Epidermal melanocyte (primary cell): ENCODE measurements around the gene CYP2S1.
"Not testable (repeated sequence)": the region's sequence is repeated elsewhere in the genome, so short reads cannot be mapped to it uniquely, and the experiment has no call there.

ENCODE experiments used
- DNase-seq: peaks from one replicate; pipeline ENCODE4 v3.0.0; 2011; ENCODE audit warnings: low spot score; ENCODE audit not compliant: insufficient read length

CYP2S1 gene

DNA sequence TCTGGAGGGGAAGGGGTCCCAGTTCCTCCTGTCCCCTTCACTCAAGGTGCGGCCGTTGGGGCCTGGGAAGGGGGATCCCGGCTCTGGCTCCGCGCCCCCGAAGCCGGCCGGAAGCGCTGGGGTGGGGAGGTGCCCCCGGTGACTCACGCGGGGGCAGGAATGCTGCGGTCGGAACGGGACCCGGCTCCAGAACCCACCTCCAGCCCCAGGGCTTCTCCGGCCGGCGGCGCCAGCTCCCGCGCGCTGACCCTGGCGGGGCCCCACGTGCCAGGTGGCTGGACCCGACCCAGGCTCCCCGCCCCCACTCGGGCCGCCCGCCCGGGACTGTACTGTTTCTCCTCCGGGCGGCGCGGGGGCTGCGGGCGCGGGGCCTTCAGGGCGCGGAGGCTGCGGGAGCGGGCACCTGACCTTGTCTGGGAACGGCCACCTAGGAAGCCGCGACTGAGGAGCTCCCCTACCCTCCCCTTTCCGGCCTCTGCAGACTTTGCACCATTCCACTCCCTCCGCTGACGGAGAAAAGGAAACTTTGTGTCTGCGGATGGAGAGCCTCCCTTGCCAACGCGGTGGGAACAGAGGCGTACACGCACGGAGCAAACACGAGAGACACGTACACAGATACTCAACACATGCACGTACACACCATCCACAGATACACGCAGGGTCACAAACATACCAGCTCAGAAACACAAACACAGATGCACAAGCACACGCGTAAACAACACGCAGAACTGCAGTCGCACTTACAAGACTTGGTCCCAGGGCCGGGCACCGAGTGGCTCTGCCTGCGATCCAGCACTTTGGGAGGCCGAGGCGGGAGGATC lies 33.2 kb downstream of the CYP2S1 start:
- DNase-seq: peak; percentile 53

DNA sequence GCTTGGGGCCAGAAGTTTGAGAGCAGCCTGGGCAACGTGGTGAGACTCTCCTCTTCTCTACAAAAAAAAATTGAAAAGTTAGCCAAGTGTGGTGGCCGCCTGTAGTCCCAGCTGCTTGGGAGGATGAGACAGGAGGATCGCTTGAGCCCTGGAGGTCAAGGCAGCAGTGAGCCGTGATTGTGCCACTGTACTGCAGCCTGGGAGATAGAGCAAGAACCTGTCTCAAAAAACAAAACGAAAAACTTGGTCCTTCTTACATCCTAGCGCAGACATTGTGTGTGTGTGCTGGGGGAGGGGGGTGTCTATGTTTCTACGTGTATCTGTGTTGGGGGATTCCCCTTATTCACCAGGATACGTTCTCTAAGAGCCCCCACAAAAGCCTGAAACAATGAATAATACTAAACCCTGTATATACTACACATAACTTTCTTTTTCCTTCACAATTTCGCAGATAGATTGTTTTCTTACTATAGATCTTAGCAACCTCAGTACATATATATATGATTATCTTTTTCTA lies 33.9 kb downstream of the CYP2S1 start:
- no peak for DNase-seq

DNA sequence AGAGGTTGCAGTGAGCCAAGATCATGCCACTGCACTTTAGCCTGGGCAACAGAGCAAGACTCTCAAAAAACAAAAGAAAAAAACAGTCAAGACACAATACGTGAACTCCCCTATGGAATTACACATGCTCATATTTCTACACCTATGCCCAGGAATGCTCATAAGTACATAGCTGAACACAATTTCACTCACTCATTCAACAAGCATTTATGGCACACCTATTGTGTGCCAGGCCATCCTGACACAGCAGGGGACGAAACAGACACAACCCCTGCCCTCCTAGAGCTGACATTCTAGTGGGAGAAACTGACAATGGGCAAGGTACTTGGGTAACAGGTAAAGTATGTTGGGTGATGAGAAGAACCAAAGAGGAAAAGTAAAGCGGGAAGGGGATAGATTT lies 35.5 kb downstream of the CYP2S1 start:
- no peak for DNase-seq

DNA sequence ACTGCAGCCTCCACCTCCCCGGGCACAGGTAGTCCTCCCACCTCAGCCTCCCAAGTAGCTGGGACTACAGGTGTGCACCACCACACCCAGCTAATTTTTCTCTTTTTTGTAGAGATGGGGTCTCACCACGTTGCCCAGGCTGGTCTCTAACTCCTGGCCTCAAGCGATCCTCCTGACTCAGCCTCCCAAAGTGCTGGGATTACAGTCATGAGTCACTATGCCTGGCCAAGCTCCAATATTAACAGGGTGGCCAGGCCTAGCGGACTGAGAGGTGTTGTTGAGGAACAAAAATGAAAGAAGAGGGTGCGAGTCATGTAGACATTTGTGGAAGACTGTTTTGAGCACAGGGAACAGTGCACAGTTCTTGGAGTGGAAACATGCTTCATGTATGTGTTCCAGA lies 36.3 kb downstream of the CYP2S1 start:
- DNase-seq: not testable (repeated sequence)

DNA sequence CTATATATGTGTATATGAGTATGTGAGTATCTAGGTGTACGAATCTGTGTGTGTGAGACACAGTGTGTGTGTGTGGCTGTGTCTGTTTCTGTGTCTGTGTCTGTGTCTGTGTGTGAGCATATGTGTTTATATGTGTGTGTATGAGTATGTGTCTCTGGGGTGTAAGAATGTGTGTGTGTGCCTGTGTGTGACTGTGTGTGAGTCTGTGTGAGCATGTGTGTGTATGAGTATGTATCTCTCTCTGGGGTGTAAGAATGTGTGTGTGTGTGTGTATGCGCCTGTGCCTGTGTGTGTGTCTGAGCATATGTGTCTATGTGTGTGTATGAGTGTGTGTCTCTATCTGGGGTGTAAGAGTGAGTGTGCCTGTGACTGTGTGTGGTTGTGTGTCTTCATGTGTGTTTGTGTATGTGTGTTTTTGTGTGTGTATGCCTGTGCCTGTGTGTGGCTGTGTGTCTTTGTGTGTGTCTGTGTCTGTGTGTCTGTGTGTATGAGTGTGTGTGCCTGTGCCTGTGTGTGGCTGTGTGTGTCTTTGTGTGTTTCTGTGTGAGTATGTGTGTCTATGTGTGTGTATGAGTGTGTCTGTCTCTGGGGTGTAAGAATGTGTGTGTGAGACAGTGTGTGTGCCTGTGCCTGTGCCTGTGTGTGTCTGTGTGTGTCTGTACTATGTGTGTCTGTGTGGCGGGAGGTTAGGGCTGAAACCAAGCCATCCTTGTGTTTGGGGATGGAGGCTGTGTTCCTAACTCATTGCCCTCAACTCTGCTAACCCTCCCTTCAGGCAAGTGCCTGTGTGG lies 37.2 kb downstream of the CYP2S1 start:
- no peak for DNase-seq

DNA sequence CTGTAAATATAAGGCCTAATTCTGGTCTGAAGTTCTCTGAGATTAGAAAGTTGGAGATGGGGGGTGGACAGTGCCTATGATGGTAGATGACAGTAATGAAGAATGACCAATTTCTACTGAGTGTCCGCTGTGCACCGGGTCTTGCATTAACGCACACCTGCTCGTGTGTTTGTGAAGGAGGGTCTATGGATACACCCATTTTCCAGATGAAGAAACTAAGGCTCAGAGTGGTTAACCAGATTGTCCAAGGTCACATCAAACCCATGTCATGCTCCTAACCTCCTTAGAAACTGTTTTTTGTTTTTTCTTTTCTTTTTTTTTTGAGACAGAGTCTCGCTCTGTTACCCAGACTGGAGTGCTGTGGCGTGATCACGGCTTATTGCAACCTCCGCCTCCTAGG lies 39.7 kb downstream of the CYP2S1 start:
- DNase-seq: no peak

DNA sequence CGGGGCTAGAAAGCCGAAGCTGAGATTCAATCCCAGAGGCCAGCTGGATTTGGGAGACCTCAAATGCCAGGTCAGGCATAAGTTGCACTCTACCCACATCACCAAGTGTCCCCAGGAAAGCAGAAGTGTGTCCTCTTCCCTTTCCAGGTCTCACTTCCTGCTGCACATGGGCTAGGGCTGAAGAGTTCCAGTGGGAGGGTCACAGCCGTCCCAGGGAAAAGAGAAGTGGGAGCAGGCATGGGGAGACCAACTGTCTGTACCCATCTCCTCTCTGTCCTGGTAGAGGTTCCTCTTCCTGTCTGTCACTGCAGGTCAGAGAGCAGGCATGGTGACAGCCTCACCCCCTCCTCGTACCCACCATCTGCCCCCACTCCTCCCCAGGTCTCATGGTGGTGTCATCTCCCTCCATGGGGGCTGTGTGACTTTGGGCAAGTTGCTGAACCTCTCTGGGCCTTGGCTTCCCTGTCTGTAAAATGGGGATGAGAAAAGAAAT lies 40.8 kb downstream of the CYP2S1 start:
- DNase-seq: no peak

DNA sequence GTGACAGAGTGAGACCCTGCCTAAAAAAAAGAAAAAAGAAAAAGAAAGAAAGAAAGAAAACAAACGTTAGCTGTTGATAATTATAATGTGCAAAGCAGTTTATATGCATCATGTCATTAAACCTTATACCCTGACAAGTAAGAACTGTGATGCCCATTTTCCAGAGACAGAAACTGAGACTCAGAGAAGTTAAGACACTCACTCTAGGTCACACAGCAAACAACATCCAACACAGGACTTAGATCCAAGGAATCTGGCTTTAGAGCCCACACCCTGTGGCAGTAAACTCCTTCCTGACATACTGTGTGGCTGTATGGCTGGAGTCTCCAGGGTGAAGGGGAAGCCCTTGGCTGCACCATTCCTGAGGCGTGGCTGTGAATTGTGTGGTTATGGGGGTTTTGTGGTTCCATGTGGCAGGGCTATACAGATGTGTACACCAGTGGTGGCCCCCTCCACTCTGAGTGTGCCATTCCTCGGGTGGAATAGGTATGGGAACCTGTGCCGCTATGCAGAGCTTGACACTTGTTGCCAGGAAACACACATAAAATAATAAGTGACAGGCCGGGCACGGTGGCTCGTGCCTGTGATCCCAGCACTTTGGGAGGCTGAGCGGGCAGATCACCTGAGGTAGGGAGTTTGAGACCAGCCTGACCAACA lies 41.6 kb downstream of the CYP2S1 start:
- DNase-seq: no peak

DNA sequence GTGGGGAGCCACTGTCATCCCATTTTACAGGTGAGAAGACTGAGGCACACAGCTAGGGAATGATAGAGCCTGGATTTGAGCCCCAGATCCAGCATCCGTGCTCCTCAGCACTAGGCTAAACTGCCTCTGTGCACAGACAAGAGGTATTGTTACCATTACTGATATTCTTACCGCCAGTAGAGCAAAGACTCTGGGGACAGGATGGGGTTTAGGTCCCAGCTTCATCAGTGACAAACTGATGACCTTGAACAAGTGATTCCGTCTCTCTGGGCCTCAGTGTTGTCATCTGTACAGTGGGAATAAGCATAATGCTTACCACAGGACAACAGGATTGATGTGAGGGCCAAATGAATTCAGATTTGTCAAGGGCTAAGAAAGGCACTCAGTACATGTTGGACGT lies 42.5 kb downstream of the CYP2S1 start:
- no peak for DNase-seq

DNA sequence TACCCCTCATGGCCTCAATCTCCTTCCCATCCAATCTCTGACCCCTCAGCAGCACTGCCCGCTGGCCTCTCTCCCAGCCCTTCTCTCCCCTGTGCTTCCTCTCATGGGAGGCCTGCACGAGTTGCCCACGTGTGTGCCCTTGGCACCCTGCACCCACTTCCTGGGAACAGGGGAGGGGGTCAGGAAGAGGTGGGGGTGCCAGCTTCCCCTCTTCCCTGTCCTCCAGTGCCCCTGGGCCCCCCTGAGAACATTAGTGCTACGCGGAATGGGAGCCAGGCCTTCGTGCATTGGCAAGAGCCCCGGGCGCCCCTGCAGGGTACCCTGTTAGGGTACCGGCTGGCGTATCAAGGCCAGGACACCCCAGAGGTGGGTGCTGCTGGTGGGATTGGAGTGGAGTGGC lies 45.2 kb downstream of the CYP2S1 start:
- no peak for DNase-seq

DNA sequence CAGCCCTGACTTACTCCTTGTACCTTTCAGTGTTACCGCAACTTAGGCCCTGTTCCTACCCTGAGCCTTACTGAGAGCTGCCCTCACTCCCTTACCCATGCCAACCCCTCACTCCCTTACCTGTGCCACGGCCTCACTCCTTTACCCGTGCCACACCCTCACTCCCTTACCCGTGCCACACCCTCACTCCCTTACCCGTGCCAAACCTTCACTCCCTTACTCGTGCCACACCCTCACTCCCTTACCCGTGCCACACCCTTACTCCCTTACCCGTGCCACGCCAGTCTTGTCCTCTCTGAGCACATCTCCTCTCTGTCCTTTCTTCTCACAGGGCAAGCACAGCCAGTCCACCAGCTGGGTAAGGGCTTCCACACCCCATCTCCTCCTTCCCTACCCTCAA lies 46.3 kb downstream of the CYP2S1 start:
- no peak for DNase-seq

DNA sequence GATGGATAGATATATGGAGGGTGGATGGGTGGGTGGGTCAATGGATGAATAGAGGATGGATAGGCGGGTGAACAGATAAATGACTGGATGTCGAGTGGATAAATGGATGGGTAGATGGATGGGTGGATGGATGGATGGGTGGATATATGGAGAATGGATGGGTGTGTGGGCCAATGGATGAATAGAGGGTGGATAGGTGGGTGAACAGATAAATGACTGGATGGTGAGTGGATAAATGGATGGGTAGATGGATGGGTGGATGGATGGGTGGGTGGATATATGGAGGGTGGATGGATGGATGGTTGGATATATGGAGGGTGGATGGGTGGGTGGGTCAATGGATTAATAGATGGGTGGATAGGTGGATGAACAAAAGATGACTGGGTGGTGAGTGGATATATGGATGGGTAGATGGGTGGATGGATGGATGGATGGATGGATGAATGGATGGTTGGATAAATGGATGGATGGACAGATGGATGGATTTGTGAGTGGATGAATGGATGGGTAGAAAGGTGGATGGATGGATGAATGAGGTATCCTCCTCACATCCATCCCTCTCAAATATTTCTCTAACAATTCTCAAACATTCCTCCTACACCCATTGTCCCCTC lies 47.0 kb downstream of the CYP2S1 start:
- DNase-seq: no peak

DNA sequence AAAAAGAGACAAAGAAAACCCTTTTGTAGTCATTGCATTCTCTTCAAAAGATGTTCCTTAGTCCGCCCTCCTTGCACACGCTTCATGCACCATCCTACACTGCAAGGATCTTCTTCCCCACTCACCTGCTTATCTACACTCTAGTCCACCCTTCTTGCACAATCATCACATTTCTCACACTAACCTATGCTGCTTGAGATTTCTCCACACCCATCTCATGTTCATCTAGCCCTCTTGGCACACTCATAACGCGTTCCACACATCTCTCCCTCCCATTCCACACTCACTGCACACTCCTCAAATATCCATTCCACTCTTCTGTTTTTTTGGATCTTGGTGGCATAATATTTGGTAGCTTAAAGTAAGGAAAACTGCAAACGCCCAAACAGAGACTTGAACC lies 48.8 kb downstream of the CYP2S1 start:
- DNase-seq: no peak

DNA sequence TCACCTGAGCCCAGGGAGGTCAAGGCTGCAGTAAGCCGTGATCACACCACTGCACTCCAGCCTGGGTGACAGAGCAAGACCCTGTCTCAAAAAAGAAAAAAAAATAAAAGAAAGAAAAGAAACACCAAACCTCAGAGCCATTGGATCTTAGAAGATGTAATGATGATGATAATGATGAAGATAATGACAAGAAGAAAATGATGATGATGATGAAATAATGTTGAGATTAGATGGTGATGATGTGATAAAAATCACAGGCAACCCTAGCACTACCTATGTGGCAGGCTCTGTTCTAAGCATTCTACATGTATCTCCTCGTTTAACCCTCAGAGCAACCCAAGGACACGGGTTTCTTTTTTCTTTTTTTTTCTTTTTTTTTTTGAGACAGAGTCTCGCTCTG lies 51.1 kb downstream of the CYP2S1 start:
- DNase-seq: no peak

DNA sequence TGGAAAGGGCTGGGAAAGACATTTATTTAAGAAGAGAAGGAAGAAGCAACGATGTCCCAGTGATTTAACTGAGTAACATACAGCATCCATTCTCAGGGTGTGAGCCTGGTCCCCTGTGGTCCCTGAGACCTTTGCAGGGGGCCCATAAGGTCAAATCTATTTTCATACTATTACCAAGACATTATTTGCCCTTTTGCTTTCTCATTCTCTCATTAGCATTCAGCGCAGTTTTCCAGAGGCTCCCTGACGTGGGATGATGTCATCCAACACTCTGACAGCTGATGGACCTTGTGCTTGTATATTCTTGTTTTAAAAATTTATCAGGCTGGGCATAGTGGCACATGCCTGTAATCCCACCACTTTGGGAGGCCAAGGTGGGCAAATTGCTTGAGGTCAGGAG lies 52.8 kb downstream of the CYP2S1 start:
- no peak for DNase-seq

DNA sequence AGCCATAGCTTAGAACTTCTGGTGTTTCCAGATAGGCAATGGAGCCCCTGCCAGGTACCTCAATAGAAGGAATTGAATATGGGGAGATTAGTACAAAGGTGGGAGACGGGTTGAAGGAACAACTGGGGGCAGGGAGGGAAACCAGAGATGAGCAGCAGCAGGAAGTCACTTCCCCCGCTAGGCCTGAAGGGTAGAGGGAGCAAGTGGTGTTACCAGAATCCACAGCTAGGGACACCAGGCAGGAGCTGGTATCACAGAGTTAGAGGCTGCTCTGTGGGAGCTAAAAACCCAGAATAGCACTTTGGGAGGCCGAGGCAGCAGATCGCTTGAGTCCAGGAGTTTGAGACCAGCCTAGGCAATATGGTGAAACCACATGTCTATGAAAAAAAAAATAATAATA lies 55.9 kb downstream of the CYP2S1 start:
- no peak for DNase-seq

DNA sequence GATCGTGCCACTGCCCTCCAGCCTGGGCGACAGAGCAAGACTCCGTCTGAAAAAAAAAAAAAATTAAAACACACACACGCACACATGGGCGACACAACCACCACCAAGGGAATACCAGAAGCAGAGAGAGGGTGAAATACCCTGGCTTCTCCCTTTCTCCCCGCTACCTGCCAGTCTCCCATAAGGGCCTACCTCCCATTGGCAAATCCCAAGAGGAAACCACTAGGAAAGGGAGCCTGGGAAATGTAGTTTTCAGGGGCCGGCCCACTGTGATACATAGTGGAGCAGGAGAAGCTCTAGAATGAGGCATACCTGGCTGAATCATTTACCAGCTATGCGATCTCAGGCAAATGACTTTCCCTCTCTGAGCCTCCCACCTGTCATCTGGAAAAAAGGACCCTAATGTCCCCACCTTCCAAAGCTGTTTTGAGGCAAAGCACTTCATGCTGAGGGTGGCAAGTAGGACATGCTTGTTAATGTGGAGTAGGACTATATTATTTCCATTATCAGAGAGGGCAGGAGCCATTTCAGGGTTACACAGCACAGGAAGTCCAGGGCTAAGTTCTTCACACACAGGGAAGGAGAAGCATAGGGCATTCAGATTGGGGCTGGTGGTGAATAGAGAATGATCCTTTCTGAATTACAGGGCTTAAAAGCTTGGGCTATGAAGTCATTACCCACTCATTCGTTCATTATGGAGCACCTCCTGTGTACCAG lies 56.8 kb downstream of the CYP2S1 start:
- DNase-seq: no peak

DNA sequence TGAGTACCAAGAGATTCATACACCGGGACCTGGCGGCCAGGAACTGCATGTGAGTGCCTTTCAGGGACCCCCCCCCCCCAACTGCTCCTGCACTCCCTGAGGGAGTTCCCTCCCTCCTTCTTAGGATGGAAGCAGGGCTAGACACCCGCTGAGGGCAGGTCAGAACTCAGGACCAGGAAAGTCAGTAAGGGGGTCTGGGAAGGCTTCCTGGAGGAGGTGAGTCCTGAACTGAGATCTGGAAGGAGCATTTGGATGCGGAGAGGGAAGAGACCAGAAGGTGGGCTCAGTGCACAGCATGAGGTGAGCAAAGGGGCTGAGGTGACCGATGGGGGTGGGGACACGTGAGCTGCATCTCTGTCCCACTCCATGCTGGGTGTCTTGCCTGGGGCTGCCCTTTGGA lies 60.6 kb downstream of the CYP2S1 start:
- no peak for DNase-seq

DNA sequence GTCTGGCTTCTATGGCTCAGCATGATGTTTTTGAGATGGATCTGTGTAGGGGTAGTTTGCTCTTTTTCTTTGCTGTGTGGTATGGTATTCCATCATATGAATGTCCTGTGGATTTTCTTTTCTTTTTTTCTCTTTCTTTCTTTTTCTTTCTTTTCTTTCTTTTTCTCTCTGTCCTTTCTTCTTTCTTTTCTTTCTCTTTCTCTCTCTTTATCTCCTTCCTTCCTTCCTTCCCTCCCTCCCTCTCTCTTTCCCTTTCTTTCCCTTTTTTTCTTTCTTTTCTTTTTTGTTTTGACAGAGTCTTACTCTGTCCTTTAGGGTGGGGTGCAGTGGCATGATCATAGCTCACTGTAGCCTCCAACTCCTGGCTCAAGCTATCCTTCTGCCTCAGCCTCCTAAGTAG lies 62.2 kb downstream of the CYP2S1 start:
- no peak for DNase-seq
